GM12872 (cell line): ENCODE measurements around the gene DRAXIN.

Experiments
- TF ChIP-seq, protein P1 (sequence below): IDR thresholded peaks from 3 replicates; pipeline ENCODE4 v1.5.1; 2011; ENCODE audit warnings: low read depth, mild to moderate bottlenecking, low read length, moderate library complexity; ENCODE audit not compliant: insufficient read depth

Gene DRAXIN

GRCh38 chr1:11658542-11658941 is 33.0 kb upstream of the DRAXIN start:
- TF ChIP-seq, protein P1, sequence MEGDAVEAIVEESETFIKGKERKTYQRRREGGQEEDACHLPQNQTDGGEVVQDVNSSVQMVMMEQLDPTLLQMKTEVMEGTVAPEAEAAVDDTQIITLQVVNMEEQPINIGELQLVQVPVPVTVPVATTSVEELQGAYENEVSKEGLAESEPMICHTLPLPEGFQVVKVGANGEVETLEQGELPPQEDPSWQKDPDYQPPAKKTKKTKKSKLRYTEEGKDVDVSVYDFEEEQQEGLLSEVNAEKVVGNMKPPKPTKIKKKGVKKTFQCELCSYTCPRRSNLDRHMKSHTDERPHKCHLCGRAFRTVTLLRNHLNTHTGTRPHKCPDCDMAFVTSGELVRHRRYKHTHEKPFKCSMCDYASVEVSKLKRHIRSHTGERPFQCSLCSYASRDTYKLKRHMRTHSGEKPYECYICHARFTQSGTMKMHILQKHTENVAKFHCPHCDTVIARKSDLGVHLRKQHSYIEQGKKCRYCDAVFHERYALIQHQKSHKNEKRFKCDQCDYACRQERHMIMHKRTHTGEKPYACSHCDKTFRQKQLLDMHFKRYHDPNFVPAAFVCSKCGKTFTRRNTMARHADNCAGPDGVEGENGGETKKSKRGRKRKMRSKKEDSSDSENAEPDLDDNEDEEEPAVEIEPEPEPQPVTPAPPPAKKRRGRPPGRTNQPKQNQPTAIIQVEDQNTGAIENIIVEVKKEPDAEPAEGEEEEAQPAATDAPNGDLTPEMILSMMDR = no peak

DNA sequence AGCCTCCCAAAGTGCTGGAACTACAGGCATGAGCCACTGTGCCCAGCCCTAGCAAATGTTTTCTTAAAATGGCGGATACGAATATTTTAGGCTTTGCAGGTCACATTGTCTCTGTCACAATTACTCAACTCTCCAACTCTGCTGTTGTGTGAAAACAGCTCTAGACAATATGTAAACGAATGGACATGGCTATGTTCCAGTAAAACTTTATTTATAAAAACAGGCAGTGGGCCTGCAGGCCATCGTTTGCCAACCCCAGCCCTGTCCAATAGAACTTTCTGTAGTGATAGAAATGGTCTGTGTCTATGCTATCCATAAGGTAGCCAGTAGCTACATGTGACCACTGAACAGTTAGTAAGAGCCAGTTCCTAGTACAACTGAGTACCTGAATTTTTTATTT is 31.8 kb upstream of the DRAXIN start:
- TF ChIP-seq, protein P1 = no peak

DNA sequence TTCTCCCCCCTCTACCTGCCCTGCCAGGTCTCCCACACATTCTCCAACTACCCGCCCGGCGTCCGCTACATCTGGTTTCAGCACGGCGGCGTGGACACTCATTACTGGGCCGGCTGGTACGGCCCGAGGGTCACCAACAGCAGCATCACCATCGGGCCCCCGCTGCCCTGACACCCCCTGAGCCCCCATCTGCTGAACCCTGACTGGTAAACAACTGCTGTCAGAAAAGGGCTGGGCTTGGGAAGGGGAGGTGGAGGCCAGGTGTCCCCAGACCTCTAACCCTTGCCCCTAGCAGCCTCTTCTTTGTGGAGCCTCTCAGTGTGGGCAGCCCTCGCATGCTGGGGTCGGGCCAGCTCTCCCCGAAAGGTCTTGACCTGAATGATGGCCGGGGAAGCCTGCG is 30.4 kb upstream of the DRAXIN start:
- TF ChIP-seq, protein P1 = no peak

DNA sequence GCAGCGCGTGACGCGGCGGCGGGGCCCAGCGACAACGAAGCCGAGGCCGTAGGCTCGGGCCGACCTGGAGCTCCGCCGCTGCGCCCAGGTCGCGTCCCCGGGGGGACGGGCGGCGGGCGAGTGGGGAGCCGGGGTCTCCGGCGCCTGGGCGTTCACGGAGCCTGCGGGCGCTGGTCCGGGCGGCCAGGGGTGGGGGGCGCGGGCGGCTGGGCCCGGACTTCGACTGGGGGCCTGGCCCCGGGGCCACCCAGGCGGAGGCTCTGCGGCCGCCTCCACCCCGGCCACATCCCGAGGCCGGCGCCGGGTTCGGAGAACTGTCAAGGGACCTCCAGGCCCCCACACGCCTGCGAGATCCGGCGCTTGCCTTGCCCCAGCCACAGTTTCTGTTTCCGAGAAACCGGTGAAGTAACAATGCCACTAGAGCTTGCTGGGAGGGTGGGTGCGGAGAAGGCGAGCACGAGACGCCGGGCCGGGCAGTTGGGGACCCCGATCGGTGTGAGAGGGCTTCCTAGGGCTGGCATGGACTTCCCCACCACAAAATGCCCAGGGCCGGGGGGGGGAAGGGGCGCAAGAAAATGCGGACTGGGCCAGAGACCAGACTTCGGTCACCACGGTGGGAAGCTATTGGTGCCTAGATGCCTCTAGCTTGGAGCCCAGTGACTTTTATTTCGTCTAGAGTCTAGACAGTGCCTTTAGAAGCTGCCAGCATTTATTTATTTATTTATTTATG is 27.0 kb upstream of the DRAXIN start:
- TF ChIP-seq, protein P1 = no peak

DNA sequence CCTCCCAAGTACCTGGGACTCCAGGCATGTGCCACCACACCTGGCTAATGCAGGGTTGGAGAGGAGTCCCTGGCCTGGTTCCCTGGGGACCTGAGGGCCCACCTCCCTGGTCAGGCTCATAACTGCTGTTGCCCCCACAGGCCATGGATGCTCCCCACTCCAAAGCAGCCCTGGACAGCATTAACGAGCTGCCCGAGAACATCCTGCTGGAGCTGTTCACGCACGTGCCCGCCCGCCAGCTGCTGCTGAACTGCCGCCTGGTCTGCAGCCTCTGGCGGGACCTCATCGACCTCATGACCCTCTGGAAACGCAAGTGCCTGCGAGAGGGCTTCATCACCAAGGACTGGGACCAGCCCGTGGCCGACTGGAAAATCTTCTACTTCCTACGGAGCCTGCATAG is 23.0 kb upstream of the DRAXIN start:
- TF ChIP-seq, protein P1 = no peak

DNA sequence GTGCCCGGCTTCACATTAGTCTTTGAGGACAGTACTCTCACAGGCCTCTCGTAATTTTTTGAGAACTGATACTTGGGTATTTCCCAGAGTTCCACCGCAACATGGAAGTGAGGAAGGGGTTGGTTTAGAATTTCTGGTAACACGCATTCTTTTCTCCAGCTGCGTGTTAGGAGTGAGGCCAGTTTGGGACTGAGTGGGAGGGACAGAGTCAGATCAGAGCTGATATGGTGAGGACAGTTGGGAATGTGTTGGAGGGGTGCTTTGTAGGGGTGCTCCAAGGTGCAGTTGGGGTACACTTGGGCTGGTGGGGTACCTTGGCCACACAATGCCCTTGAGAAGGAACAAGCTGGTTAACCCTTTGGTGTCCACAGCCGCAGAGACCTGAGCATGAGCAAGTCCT is 20.8 kb upstream of the DRAXIN start:
- TF ChIP-seq, protein P1 = no peak

DNA sequence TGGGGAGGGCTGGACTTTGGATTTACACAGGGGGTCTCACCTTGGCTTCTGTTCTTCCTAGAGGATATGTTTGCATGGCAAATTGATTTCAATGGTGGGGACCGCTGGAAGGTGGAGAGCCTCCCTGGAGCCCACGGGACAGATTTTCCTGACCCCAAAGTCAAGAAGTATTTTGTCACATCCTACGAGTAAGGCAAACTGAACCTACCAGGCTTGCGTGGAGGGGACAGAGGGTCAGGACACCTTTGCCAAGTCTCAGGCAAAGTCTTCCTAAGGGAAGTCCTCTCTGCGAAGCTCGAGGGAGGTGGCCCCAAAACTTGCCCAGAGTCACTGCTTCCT is 20.3 kb upstream of the DRAXIN start:
- TF ChIP-seq, protein P1 = no peak
